Panc1 (cell line): ENCODE measurements around the gene CATSPERZ.

ENCODE experiments used
- POLR2AphosphoS5 ChIP-seq: IDR thresholded peaks from 2 replicates; pipeline ENCODE4 v1.6.1; 2012; ENCODE audit warnings: mild to moderate bottlenecking, low read depth, low read length, moderate library complexity
- TF ChIP-seq, protein P1 (sequence below): fragments of 450-650 bp; IDR thresholded peaks from 2 replicates; pipeline ENCODE4 v1.5.1; 2017; ENCODE audit warnings: mild to moderate bottlenecking
- TF ChIP-seq, protein P2 (sequence below), 2 experiments: IDR thresholded peaks; 2 replicates each; pipeline ENCODE4 v1.6.1; 2011 to 2012; ENCODE audit warnings: low read depth in 2 of 2, control low read depth in 1 of 2, low read length in 1 of 2, mild to moderate bottlenecking in 1 of 2, moderate library complexity in 1 of 2; ENCODE audit not compliant: insufficient read depth in 1 of 2

DNA sequence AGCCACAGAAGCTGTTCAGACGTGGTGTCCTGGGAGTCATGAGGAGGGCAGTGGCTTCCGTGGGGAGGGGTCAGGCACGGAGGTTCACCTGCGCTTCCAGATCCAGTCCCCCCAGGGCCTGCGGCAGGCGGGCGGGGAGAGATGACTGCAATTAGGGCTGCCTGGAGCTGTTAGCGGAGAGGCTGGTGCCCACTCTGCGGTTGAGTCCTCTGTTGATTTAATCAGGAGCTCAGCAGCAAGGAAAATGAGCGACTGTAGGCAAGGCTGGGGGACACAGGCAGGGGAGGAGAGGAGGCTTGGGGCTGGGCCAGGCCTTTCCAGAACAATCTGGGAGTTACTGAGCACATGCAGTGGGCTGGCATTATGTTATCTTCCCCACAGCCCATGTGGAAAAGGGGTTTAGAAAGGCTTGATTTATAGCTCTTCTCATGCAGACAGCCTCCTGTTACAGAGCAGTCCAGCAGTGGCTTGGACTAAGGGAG lies 35.7 kb upstream of the CATSPERZ start:
- TF ChIP-seq POLR2AphosphoS5: no peak
- TF ChIP-seq, protein P1, sequence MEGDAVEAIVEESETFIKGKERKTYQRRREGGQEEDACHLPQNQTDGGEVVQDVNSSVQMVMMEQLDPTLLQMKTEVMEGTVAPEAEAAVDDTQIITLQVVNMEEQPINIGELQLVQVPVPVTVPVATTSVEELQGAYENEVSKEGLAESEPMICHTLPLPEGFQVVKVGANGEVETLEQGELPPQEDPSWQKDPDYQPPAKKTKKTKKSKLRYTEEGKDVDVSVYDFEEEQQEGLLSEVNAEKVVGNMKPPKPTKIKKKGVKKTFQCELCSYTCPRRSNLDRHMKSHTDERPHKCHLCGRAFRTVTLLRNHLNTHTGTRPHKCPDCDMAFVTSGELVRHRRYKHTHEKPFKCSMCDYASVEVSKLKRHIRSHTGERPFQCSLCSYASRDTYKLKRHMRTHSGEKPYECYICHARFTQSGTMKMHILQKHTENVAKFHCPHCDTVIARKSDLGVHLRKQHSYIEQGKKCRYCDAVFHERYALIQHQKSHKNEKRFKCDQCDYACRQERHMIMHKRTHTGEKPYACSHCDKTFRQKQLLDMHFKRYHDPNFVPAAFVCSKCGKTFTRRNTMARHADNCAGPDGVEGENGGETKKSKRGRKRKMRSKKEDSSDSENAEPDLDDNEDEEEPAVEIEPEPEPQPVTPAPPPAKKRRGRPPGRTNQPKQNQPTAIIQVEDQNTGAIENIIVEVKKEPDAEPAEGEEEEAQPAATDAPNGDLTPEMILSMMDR: no peak
- TF ChIP-seq, protein P2, sequence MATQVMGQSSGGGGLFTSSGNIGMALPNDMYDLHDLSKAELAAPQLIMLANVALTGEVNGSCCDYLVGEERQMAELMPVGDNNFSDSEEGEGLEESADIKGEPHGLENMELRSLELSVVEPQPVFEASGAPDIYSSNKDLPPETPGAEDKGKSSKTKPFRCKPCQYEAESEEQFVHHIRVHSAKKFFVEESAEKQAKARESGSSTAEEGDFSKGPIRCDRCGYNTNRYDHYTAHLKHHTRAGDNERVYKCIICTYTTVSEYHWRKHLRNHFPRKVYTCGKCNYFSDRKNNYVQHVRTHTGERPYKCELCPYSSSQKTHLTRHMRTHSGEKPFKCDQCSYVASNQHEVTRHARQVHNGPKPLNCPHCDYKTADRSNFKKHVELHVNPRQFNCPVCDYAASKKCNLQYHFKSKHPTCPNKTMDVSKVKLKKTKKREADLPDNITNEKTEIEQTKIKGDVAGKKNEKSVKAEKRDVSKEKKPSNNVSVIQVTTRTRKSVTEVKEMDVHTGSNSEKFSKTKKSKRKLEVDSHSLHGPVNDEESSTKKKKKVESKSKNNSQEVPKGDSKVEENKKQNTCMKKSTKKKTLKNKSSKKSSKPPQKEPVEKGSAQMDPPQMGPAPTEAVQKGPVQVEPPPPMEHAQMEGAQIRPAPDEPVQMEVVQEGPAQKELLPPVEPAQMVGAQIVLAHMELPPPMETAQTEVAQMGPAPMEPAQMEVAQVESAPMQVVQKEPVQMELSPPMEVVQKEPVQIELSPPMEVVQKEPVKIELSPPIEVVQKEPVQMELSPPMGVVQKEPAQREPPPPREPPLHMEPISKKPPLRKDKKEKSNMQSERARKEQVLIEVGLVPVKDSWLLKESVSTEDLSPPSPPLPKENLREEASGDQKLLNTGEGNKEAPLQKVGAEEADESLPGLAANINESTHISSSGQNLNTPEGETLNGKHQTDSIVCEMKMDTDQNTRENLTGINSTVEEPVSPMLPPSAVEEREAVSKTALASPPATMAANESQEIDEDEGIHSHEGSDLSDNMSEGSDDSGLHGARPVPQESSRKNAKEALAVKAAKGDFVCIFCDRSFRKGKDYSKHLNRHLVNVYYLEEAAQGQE (IDR thresholded peaks at IDR 0.05; ENCODE audit: insufficient read depth in 1 of 2, low read depth in 2 of 2, low read length in 1 of 2): no peak
